Endothelial cell (in vitro differentiated cells): Measurements from ENCODE around the gene SEMA4B. TPM values are rescaled to one million over a fixed set of nuclear protein-coding genes. Genes with fewer than 3 reads are reported as not detected.
"Not testable (repeated sequence)": the region's sequence is repeated elsewhere in the genome, so short reads cannot be mapped to it uniquely, and the experiment has no call there.

Experiments used
- DNase-seq: peaks from one replicate; pipeline ENCODE4 v3.0.0; 2021; ENCODE audit warnings: low spot score
- H3K27ac Mint-ChIP-seq: one replicate; pipeline ENCODE4 v1.8.0; 2021; ENCODE audit warnings: mixed read lengths, inconsistent platforms; ENCODE audit not compliant: unreplicated experiment
- H3K27me3 Mint-ChIP-seq: one replicate; pipeline ENCODE4 v1.8.0; 2021; ENCODE audit warnings: mild to moderate bottlenecking, moderate library complexity, mixed read lengths, inconsistent platforms; ENCODE audit not compliant: unreplicated experiment
- H3K36me3 Mint-ChIP-seq: one replicate; pipeline ENCODE4 v1.8.0; 2021; ENCODE audit warnings: mild to moderate bottlenecking, low read depth, mixed read lengths, inconsistent platforms; ENCODE audit not compliant: unreplicated experiment
- H3K4me1 Mint-ChIP-seq: one replicate; pipeline ENCODE4 v1.8.0; 2021; ENCODE audit warnings: mild to moderate bottlenecking, mixed read lengths, inconsistent platforms; ENCODE audit not compliant: unreplicated experiment
- H3K4me3 Mint-ChIP-seq: one replicate; pipeline ENCODE4 v1.8.0; 2021; ENCODE audit warnings: mild to moderate bottlenecking, mixed read lengths, inconsistent platforms; ENCODE audit not compliant: unreplicated experiment
- H3K9me3 Mint-ChIP-seq: one replicate; pipeline ENCODE4 v1.8.0; 2021; ENCODE audit warnings: mixed read lengths, inconsistent platforms; ENCODE audit not compliant: unreplicated experiment
- total RNA-seq: library from RNA; stranded (reverse); fragmentation: NEBNext Ultra II Directional; extraction: Animal tissue kit (Norgen Biotek cat#: 25700); gene quantifications from one replicate; pipeline ENCODE4 v1.2.1, GENCODE V29; 2021; ENCODE audit not compliant: unreplicated experiment
- TF ChIP-seq, protein P1 (sequence below): fragments of 200-600 bp; sonication (generic); IDR thresholded peaks from one replicate; pipeline ENCODE4 v1.5.0; 2021; ENCODE audit warnings: antibody characterized with exemption; ENCODE audit not compliant: unreplicated experiment

SEMA4B gene
- total RNA-seq, 1 donor from 2014 or later = 11.2 TPM

DNA sequence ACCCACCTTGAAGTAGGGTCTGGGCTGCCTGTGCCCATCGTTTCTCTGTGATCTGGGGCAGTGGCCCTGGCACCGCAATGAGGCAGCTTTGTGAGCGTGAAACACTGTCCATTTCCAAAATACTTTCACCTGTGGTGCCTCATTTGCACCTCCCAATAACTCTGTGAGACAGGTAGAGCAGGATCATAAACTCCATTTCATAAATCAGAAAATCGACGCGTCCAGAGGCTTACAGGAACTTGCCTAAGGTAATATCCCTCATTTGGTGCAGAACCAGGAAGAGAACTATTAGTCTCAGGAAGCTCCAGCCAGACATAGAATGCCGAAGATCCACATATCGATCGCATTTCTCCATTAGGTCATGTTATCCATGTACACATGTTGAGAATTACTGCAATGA is 38.2 kb upstream of the SEMA4B start:
- TF ChIP-seq, protein P1, sequence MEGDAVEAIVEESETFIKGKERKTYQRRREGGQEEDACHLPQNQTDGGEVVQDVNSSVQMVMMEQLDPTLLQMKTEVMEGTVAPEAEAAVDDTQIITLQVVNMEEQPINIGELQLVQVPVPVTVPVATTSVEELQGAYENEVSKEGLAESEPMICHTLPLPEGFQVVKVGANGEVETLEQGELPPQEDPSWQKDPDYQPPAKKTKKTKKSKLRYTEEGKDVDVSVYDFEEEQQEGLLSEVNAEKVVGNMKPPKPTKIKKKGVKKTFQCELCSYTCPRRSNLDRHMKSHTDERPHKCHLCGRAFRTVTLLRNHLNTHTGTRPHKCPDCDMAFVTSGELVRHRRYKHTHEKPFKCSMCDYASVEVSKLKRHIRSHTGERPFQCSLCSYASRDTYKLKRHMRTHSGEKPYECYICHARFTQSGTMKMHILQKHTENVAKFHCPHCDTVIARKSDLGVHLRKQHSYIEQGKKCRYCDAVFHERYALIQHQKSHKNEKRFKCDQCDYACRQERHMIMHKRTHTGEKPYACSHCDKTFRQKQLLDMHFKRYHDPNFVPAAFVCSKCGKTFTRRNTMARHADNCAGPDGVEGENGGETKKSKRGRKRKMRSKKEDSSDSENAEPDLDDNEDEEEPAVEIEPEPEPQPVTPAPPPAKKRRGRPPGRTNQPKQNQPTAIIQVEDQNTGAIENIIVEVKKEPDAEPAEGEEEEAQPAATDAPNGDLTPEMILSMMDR = no peak
- DNase-seq = no peak
- H3K27me3 Mint-ChIP-seq = peaks cover 3% of the 10 kb centered on the region
- H3K27ac Mint-ChIP-seq = no peak overlapping the region
- H3K36me3 Mint-ChIP-seq = no peaks in the 10 kb centered on the region
- peaks cover 11% of the 10 kb centered on the region for H3K4me1 Mint-ChIP-seq
- no peaks in the 10 kb centered on the region for H3K9me3 Mint-ChIP-seq
- H3K4me3 Mint-ChIP-seq = no peak overlapping the region

DNA sequence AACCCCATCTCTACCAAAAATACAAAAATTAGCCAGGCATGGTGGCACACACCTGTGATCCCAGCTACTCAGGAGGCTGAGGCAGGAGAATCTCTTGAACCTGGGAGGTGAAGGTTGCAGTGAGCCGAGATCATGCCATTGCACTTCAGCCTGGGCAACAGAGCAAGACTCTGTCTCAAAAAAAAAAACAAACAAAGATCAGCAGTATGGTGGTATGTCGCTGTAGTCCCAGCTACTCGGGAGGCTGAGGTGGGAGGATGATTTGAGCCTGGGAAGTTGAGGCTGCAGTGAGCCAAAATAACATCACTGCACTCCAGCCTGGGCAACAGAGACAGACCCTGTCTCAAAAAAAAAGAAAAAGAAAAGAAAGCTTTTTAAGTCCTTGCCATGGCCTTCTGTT is 36.9 kb upstream of the SEMA4B start:
- not testable (repeated sequence) for DNase-seq, H3K9me3 Mint-ChIP-seq, H3K36me3 Mint-ChIP-seq

GRCh38 chr15:90165157-90165556 is 36.0 kb upstream of the SEMA4B start:
- Mint-ChIP-seq H3K27ac (no peak overlapping the region), H3K9me3 (no peaks in the 10 kb centered on the region), H3K36me3 (no peaks in the 10 kb centered on the region), H3K4me3 (no peak overlapping the region), H3K4me1 (peaks cover 5% of the 10 kb centered on the region), H3K27me3 (no peaks in the 10 kb centered on the region)
- TF ChIP-seq, protein P1 = no peak
- DNase-seq = no peak

More for the DNA sequence above, 36.9 kb upstream of the SEMA4B start:
- not testable (repeated sequence) for H3K4me3 Mint-ChIP-seq, H3K27me3 Mint-ChIP-seq, H3K27ac Mint-ChIP-seq, H3K4me1 Mint-ChIP-seq

GRCh38 chr15:90165659-90166489 is 35.3 kb upstream of the SEMA4B start:
- no peaks in the 10 kb centered on the region for H3K36me3 Mint-ChIP-seq
- H3K9me3 Mint-ChIP-seq = no peaks in the 10 kb centered on the region
- H3K27me3 Mint-ChIP-seq = no peaks in the 10 kb centered on the region
- no peak for DNase-seq
- TF ChIP-seq, protein P1 = no peak
- H3K4me1 Mint-ChIP-seq = peaks cover 5% of the 10 kb centered on the region
- H3K27ac Mint-ChIP-seq = no peak overlapping the region
- no peak overlapping the region for H3K4me3 Mint-ChIP-seq

- Mint-ChIP-seq H3K4me1 (peaks cover 5% of the 10 kb centered on the region), H3K4me3 (no peak overlapping the region), H3K27me3 (no peaks in the 10 kb centered on the region), H3K27ac (no peak overlapping the region), H3K36me3 (no peaks in the 10 kb centered on the region), H3K9me3 (no peaks in the 10 kb centered on the region)
- DNase-seq = no peak
- TF ChIP-seq, protein P1 = no peak
Measured at GRCh38 chr15:90167121-90167520, 34.0 kb upstream of the SEMA4B start.
